NCI-H2227 treated with DMSO at 0.1 percent for 48 hours (cell line): ENCODE measurements around the gene AQP4.

Source experiments
- DNase-seq: peaks from one replicate; lab custom pipeline; 2025; lab: John Stamatoyannopoulos, UW

AQP4 gene, protein sequence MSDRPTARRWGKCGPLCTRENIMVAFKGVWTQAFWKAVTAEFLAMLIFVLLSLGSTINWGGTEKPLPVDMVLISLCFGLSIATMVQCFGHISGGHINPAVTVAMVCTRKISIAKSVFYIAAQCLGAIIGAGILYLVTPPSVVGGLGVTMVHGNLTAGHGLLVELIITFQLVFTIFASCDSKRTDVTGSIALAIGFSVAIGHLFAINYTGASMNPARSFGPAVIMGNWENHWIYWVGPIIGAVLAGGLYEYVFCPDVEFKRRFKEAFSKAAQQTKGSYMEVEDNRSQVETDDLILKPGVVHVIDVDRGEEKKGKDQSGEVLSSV

DNA sequence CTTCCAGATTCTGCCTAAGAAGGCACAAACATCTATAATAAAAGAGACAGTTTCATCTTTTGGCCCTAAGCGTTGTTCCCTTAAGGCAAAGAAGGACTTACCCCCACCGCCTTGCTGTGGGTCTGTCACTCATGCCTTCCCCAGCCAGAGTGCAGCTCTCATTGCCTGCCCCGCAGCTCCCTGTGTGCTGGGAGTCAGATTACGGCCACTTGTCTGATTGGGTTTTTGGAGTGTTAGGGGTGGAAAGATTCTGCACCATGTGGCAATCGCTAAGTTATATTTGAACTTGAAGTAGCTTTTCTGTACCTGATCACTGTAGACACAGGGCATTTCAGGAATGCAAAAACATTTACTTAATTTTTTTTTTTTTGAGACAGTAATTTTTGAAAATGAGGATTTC, at the start of gene AQP4:
Gene AQP4 (minus strand): TSS at position 151 of the 400 bp plus-strand sequence. CDS start 18 bp downstream, at position 133.
- no peak for DNase-seq

DNA sequence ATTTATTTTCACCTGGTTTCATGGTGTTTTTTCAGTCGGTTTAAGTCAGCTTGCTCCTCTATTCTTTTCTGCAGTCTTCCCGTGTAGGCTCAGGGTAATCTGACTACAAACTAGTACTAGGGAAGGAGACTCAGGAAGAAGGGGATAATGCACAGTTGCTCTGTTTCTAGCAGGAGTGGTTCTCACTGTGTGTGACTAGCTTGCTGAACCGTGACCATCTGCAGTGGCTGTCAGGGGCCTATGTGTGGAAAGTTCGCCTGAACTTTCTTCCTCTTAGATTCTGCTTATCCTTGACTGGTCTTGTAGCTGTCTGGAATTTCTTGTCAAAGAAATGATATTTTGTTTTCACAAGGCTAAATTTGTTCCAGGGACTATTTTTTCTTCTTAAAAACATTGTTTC, 46.3 kb upstream of the AQP4 start:
- no peak for DNase-seq

DNA sequence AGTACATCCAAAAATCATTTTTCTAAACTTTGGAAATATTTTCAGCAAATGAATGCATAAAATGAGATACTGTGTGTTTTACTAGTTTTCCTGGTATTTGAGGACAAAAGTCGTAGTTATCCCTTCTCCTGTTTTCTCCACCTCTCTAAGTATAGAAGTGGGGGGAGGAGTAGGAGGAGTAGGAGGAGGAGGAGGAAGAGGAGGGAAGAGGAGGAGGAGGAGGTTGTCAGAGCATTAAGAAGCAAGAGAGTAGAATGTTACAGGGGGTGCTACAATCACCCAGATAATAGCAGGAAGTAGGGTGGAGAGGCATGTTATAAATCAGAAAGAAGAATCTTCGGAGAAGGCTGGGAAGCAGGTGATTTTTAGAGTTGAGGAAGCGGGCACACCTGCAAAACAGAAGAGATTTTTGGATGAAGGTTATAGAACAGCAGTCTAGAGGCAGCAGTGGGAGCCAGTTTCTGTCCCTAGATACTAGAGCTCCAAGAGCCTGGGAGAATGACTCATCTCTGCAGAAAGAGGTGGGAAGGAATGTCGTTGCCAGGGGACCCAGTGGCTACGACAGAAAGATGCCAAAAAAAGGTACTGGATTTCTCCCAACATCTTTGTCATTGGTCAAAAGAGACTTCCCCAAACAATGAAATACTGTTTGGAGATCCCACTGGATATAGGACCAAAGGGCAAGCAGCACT, 44.2 kb upstream of the AQP4 start:
- DNase-seq: no peak

DNA sequence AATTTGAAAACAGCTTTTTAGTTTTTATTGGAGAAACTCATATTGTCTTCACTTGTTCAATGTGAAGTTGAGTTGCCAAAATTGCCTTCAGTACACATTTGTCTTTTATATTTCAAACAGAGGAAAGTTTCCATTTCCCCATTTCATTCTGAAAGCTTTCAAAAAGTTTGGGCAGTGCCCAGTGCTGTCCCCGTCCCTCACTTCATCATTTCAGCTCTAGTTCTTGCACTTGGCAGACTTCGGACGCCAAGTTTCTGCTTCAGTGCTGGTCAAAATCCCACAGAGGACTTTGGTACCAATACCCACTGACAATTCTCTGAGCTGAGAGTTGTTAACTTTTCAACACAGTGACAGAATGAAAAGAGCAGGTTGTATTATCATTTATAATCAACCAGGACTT, 43.4 kb upstream of the AQP4 start:
- DNase-seq: no peak

DNA sequence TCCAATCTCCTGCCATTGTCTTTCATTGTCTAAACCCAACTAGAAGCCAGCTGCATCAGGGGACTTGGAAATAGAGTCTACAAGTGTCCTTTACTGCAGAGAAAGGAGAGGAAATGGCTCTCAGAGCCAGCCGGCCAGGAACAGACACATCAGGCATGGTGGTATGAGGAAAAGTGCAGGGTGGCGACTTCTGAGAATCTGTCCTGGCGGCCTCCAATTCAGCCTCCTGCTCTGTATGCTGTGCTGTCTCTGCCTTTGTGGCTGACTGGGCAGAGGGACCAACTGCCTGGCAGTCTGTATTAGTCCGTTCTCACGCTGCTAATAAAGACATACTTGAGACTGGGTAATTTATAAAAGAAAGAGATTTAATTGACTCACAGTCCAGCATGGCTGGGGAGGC, 36.8 kb upstream of the AQP4 start:
- no peak for DNase-seq

DNA sequence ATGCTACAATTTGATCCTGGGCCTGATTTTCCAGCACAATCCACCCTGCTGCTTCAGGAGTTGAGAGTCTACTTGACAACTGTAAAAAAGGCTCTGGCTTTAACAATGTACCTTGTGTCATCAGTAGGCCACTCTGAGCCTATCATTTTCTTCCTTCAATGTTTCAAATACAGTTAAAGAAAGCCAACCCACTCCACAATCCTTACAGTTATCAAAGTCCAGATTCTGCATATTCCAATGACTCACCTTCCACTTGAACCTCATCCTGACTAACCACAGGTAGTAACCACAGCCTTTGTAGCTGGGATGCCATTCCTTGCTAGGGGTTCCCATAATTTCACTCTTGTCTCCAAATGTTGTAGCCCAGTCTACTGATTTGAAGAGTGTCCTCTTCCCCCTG, 35.5 kb upstream of the AQP4 start:
- no peak for DNase-seq

DNA sequence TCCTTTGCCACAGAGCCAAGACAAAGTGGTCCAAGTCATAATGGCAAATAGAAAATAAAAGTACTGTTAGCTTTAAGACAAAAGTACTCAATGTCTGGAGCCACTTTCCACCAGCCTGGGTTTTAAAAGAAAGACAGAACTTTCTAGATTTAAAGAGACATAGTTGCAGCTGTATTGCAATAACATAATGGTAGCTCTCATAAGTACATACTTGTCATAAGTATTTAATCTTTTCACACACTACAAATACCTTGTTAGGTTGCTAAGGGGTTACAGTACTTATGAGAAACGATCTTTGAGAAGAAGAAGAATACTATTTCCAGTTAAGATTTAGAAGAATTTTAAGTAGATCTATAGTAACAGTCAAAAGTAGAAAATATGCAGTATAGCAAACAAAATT, 28.9 kb upstream of the AQP4 start:
- DNase-seq: no peak

DNA sequence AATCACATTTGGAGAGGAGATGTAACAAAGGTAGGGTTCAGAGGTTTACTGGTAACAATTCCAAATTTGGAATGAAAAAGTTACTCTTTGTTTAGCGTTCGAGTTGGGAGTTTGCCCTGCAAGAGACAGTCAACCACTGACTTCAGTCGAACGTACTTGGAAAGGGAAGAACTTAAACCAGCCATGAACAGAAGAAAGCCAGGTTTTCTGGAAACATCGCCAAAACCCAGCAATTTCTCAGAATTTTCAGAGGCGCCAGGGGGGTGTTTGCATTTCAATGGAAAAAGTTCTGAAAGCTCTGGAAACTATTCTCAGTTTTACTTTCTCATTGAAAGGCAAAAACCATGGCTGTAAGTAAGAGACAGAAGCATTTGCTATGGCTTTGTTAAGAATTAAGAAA, 28.5 kb upstream of the AQP4 start:
- no peak for DNase-seq

DNA sequence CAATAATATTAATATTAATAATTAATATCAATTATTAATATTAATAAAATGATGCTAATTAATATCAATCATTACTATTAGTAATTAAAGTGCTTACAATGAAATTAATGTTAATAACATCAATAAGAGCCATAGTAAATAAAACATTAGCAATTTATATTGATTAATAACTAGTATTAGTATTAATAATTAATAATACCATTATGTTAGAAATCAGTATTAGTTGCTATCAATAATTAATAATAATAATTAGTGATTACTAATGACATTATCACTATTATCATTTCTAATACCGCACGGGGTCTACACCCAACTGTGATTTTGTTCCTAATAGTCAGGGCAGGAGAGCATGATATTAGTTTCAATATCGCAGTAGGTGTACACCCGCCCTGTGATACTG, 22.8 kb upstream of the AQP4 start:
- no peak for DNase-seq

DNA sequence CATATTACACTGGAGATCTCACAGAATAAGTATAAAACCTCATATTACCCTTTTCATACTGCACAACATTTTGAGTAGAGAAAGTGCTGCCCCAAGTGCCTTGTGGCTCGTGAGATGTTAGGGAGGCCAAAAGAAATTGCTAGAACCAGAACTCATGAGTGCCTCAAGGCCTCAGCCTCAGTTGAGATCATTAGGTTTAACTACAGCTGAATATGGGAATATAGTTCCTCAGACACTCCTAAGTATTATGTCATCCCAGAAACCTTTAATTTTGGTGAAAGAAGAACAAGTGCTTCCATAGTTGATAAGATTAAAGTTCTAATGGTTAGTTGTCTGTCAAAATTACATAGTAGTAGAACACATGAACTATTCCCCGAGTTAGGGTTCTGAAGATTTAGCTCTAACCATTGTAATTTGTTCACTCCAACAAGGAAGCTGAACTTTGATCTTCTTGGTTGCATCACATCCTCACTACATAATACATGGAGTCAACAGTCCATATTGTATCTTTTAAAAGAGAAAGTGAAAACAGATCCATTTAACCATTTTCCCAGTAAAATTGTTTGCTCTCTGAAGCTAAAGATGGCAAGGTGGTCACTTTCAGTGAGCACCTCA, 9.6 kb upstream of the AQP4 start:
- DNase-seq: no peak

DNA sequence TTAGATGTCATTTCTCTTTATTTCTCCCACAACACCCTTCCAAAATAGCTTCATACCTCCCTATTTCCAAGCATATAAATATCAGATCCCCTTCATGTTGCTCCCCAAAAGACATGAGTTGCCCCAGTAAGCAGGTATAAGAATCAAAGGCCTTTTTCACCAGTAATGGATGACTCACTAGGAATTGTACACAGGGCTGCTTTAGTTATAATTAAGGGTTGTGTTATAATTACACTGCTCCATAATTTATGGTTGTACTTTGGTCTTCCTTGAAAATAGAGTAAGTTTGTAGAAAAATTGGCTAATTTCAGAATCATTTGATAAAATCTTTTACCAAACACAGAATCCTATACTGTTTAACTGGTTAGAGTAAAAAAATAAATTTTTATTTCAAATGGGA, 8.8 kb upstream of the AQP4 start:
- DNase-seq: no peak

DNA sequence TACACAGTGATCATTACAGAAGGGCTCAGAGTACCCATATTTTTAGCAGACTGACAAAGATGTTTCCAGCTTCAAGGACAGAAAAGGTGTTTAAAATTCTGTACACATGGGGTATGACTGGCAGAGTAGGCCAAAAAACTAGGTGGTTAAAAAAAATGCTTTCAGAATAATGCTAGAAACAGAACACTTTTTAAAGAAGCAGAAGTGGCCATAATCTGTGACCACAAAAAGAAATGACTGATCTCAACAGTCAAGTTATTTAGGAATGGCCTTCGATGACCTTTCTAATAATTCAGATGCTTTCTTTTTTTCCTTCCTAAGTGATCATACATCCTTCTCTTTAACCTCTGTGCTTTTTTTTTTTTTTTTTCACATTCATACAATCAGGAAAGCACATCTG, 4.1 kb upstream of the AQP4 start:
- no peak for DNase-seq

DNA sequence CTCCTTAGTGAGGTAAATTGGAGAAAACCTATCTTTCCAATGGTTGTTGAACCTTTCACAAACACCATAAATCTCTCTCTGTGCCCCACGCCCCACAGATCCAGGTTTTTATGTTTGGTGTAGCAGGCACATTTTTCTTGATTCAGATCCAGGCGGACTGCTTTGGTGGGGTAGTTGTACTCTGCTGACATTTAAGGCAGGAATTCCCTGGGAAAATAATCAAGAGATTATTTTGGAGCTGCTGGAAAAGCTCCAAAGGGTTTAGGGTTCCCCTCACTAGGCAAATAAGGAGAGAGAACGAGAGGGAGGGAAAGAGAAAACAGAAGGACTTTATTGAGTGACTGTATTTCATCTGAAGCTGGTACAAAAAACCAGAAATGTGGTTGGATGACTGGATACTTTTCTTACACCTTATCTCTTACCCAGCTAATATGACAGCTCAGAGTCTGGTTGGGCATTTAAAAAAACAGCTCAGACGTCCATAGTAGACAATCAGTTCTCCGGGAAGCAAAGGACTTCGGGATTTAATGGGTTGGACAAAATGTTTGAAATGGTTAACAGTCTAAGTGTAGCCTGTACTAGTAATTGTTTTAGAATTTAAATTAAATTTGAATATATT, 3.6 kb upstream of the AQP4 start:
- no peak for DNase-seq

DNA sequence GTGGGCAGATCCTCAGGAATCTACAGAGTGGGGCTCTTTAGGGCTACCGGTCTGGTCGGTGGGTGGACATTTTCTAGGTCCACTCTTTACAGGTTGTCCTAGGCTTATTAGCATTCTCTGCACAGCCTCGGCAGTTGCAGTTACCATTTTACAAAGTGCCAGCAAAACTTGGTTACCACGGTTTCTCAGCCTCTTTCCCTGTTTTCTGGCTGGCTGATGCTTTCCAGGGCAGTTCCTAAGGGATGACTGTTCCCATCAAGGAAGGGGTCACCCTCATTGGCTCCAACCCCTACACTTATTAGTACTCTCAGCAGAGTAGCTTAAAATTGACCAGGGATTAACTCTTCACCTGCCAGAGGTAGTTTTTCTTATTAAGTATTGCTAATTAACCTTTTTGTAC, 2.0 kb upstream of the AQP4 start:
- no peak for DNase-seq

DNA sequence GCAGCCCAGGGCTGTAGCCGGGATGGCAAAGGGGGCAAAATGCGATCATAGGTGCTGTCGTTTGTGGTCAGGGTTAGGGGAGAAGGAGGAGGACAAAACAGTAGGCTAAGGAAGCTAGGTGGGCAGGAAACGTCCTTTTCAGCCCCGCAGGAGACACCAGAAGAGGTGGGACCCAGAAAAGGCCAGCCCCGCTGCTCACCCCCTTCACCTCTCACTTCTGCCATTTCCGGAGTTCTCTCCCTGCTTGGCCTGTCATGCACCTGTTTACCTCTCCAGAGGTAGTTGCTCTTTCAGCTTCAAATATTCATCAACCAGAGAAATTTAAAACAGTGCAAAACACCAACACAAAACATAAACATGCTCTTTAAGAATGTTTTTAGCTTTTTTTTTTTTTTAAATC, 849 bp downstream of the AQP4 start:
- no peak for DNase-seq

DNA sequence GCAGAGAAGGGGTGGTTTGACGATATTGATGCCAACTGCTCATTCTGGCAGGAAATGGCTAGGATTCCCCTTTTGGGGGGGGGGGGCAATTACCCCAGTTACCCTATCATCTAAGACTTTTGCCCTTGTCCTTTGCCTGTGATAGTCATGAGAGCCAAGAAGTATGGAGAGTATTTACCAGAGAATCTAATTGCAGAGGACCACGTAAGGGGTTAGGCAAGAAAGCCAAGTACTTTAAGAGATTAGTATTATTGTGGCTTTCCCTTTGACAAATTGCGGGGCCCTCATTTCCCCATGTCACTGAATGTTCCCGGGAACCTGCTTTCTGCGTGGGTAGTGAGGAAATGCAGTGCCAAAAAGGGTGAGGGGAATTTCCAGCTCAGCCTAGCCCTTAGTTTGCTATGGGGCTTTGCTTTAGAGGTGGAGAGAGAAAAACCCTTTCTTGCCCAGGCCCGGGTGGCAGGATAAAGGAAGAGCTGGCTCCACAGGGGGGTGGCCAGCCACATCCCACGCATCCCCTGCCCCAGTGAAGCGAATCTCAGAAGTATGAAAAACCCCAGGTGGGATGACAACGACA, 1.5 kb downstream of the AQP4 start:
- no peak for DNase-seq

DNA sequence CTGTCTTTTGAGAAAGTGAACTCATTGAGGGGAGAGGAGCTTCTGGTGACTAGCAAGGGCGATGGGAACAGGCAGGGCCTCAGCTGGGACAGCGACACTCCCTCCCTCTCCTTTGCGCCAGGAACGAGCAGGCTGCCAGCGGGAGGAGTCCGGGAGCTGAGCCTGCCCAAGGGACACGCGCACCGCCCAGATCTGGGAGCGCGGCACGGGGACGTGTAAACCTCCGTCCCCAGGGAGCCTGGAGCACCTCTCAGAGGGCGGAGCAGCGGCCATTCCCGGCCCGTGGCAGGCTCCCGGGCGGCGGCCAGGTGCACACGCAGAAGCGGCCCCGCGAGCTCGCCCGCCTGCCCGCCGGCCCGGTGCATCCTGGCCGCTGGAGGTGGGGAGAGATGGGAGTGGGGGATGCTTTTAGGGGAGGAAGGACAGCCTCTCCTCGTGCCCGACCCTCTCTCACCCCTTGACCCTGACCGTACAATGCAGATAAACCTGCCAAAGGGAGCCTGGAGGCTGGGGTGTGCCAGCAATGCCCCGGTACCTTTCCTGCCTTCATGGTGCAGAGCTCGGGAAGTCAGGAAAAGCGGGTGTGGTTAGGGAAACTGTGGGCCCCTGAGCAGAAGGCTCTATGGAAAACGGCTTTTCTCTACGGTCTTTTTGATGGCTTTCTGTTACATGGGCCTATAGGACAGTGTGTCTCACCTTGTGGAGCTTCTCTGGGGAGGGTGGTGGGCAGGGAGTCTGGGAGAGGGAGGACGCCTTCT, 2.2 kb downstream of the AQP4 start:
- no peak for DNase-seq

DNA sequence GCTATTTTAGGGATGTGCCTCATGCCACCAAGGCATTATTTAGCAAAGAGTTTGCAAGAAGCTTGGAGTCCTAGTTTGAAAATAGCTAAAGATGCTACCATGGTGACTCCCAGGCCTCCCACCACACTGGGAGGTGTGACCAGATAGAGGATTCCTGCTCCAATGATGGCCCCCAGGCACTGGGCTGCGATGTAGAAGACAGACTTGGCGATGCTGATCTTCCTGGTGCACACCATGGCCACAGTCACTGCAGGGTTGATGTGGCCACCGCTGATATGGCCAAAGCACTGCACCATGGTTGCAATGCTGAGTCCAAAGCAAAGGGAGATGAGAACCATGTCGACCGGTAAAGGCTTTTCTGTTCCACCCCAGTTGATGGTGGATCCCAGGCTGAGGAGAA, 3.4 kb downstream of the AQP4 start:
- DNase-seq: no peak

DNA sequence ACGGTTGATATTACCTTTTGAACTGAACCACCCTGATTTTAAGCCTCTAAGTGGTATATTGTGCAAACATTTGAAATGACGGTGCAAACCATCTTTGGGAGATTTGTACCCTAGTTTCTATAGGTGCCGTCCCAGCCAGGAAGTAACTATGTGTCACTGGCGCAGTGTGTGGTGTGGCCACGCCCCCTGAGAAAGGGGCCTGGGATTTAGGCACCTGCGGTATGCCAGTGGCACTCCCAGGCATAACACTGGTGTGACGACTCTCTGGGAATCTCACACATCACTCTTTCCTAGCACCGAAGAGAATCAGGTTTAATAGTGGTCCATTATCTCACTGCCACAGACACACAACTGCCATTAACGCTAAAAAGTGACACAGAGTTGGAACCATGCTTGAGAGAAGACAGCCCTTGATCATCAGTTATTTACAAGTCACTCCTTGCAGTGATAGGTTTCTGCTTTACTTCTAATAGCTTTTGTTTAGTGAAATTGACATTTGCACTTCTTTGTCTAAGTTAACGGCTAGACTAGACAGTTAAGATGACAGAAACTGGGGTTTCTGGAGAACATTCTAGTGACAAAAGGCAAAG, 11.1 kb downstream of the AQP4 start:
- no peak for DNase-seq

DNA sequence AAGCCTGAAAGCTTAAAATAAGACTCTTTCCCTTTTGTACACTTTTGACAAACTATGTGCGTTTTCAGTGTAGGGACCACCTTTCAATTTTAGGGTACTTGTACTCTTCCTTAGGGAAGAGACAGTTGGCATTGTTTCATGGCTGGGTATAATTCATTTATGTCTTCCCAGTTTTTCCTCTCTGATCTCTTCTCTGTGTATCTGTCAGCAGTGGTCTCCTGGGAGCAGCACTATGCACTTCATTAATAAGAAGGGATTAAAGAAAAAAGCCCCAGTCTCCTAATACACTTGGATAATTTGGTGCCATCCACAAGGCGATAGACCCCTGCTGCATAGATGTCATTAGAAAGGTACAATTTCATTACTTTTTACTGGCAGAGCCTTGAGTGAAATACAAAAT, 12.1 kb downstream of the AQP4 start:
- DNase-seq: no peak

DNA sequence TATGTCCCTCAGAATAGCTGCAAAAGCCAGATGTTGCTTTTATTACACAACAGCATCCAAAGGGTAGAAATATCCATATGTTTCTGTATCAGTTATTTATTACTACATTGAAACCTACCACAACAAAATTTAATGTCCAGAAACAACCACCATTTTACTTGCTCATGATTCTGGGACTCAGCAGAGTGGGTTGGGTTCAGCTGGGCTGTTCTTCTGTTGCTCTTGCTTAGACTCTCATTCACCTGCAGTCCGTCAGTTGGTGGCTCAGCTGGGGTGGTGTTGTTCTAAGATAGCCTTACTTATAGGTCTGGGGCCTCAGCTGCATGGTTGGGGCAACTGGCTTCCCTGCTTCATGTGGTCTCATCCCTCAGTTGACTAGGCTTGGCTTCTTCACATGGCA, 21.7 kb downstream of the AQP4 start:
- no peak for DNase-seq

DNA sequence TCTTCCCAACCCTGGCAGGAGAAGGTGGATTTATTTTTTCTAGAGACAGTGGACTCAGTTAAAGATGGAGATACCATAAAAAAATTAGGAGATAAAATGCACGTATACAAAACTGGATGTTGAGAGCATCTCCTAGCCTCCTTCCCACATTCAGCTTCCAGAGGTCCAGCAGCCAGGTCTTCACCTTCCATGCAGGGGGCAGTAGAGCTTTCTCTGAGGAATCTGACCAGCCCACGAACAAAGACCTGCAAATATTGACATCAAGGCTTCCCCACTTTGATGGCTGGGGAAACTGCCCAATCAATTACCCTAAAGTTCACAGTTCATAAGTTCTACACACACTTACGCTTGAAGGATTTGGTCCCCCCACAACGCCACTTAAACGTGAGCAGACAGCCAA, 24.5 kb downstream of the AQP4 start:
- DNase-seq: no peak
